ENCODE data around the gene TBC1D22A. TPM values are rescaled to one million over a fixed set of nuclear protein-coding genes. Genes with fewer than 3 reads are reported as not detected.

The TBC1D22A gene
- total and polyA plus RNA-seq, 4 donors, result 4.1 to 12.4 (median 8.4) TPM

DNA sequence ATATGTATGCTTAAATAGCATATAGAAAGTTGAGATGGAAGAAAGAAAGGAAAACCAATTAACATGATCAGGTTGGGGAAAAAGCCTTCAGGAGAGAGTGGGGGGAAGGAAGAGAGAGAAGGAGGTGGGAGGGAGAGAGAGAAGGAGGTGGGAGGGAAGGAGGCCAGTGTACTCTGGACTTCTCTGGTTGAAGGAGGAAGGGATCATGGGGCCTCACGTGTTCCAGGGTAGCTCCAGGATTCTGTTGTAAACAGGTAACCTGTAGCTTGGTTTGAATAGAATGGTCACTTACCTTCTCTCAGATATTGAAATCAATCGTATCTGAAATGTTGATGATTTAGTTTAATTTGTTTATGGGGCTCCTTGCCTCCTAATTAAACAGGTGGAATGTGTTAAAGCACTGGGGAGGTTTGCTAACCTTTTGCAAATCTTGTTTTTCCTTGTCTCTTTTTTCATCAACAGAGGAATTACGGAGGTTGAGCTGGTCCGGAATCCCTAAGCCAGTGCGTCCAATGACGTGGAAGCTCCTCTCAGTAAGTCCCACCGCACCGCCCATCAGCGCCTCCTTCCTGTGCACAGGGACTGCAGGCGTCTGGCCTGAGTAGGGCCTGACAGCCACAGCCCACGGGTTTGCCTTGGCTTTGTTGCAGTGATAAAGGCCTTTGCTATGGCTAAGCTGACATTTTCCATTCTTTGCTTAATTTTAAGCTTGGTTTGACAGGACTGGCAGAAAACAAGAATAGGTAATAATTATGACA is 115.9 kb downstream of the TBC1D22A start:
- Histone ChIP-seq H3K4me3 (ENCODE audit: low read depth in 1 of 3, low read length in 3 of 3) (no peak overlapping the region), H3K36me3 (ENCODE audit: control insufficient read depth in 4 of 4, insufficient read depth in 3 of 4, low read depth in 1 of 4, low read length in 3 of 4) (peaks cover 0 to 3% (median 0%) of the 10 kb centered on the region in 4 donors), H3K4me1 (ENCODE audit: control insufficient read depth in 4 of 4, insufficient read depth in 4 of 4, low read length in 3 of 4) (no peaks in the 10 kb centered on the region), H3K9me3 (ENCODE audit: control insufficient read depth in 4 of 4, low read length in 3 of 4) (no peaks in the 10 kb centered on the region), H3K9ac (ENCODE audit: low read depth in 1 of 2, low read length in 2 of 2) (no peak overlapping the region), H3K27ac (ENCODE audit: low read depth in 1 of 2, low read length in 2 of 2) (no peak overlapping the region), H3K27me3 (ENCODE audit: control insufficient read depth in 4 of 4, insufficient read depth in 4 of 4, low read length in 3 of 4) (no peaks in the 10 kb centered on the region)
- TF ChIP-seq JUND (IDR thresholded peaks at IDR 0.05), result no peak
- TF ChIP-seq, protein P1, sequence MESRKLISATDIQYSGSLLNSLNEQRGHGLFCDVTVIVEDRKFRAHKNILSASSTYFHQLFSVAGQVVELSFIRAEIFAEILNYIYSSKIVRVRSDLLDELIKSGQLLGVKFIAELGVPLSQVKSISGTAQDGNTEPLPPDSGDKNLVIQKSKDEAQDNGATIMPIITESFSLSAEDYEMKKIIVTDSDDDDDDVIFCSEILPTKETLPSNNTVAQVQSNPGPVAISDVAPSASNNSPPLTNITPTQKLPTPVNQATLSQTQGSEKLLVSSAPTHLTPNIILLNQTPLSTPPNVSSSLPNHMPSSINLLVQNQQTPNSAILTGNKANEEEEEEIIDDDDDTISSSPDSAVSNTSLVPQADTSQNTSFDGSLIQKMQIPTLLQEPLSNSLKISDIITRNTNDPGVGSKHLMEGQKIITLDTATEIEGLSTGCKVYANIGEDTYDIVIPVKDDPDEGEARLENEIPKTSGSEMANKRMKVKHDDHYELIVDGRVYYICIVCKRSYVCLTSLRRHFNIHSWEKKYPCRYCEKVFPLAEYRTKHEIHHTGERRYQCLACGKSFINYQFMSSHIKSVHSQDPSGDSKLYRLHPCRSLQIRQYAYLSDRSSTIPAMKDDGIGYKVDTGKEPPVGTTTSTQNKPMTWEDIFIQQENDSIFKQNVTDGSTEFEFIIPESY (IDR thresholded peaks at IDR 0.05), result no peak
- no peak for TF ChIP-seq TAF1 (conservative IDR thresholded peaks at IDR 0.05)
- no peak for TF ChIP-seq FOXA1 (IDR thresholded peaks at IDR 0.05)
- no peak for TF ChIP-seq RXRA (IDR thresholded peaks at IDR 0.05)
- no peak for TF ChIP-seq ATF3 (IDR thresholded peaks at IDR 0.05)
- TF ChIP-seq EGR1 (IDR thresholded peaks at IDR 0.05; ENCODE audit: low read depth in 2 of 2), result no peak
- TF ChIP-seq YY1 (IDR thresholded peaks at IDR 0.05), result no peak
- no peak for TF ChIP-seq HNF4G (IDR thresholded peaks at IDR 0.05)
- no peak for TF ChIP-seq CTCF (IDR thresholded peaks at IDR 0.05; ENCODE audit: low read depth, low read length, missing input control)
- no peak for TF ChIP-seq GABPA (IDR thresholded peaks at IDR 0.05 in 1 of 2, conservative IDR thresholded peaks at IDR 0.05 in 1 of 2)
- no peak for TF ChIP-seq SP1 (IDR thresholded peaks at IDR 0.05)
- WGBS, result 94% methylated on average over 11 of the region's 11 CpGs
- DNase-seq (ENCODE audit: low spot score), result no peak

GRCh38 chr22:46879083-46879482 is 116.6 kb downstream of the TBC1D22A start:
- Histone ChIP-seq H3K27me3 (ENCODE audit: control insufficient read depth in 4 of 4, insufficient read depth in 4 of 4, low read length in 3 of 4) (no peaks in the 10 kb centered on the region), H3K36me3 (ENCODE audit: control insufficient read depth in 4 of 4, insufficient read depth in 3 of 4, low read depth in 1 of 4, low read length in 3 of 4) (peaks cover 0 to 3% (median 0%) of the 10 kb centered on the region in 4 donors), H3K4me3 (ENCODE audit: low read depth in 1 of 3, low read length in 3 of 3) (no peak overlapping the region), H3K9ac (ENCODE audit: low read depth in 1 of 2, low read length in 2 of 2) (no peak overlapping the region), H3K9me3 (ENCODE audit: control insufficient read depth in 4 of 4, low read length in 3 of 4) (no peaks in the 10 kb centered on the region), H3K27ac (ENCODE audit: low read depth in 1 of 2, low read length in 2 of 2) (no peak overlapping the region), H3K4me1 (ENCODE audit: control insufficient read depth in 4 of 4, insufficient read depth in 4 of 4, low read length in 3 of 4) (no peaks in the 10 kb centered on the region)
- 85% methylated on average over 7 of the region's 7 CpGs for WGBS
- DNase-seq (ENCODE audit: low spot score), result no peak
- no peak for TF ChIP-seq HNF4A (conservative IDR thresholded peaks at IDR 0.05)
- TF ChIP-seq, protein P2, sequence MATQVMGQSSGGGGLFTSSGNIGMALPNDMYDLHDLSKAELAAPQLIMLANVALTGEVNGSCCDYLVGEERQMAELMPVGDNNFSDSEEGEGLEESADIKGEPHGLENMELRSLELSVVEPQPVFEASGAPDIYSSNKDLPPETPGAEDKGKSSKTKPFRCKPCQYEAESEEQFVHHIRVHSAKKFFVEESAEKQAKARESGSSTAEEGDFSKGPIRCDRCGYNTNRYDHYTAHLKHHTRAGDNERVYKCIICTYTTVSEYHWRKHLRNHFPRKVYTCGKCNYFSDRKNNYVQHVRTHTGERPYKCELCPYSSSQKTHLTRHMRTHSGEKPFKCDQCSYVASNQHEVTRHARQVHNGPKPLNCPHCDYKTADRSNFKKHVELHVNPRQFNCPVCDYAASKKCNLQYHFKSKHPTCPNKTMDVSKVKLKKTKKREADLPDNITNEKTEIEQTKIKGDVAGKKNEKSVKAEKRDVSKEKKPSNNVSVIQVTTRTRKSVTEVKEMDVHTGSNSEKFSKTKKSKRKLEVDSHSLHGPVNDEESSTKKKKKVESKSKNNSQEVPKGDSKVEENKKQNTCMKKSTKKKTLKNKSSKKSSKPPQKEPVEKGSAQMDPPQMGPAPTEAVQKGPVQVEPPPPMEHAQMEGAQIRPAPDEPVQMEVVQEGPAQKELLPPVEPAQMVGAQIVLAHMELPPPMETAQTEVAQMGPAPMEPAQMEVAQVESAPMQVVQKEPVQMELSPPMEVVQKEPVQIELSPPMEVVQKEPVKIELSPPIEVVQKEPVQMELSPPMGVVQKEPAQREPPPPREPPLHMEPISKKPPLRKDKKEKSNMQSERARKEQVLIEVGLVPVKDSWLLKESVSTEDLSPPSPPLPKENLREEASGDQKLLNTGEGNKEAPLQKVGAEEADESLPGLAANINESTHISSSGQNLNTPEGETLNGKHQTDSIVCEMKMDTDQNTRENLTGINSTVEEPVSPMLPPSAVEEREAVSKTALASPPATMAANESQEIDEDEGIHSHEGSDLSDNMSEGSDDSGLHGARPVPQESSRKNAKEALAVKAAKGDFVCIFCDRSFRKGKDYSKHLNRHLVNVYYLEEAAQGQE (IDR thresholded peaks at IDR 0.05), result no peak
- TF ChIP-seq, protein P3, sequence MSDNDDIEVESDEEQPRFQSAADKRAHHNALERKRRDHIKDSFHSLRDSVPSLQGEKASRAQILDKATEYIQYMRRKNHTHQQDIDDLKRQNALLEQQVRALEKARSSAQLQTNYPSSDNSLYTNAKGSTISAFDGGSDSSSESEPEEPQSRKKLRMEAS (IDR thresholded peaks at IDR 0.05), result no peak
- no peak for TF ChIP-seq HNF4G (IDR thresholded peaks at IDR 0.05)
- no peak for TF ChIP-seq EGR1 (IDR thresholded peaks at IDR 0.05; ENCODE audit: low read depth in 2 of 2)
- no peak for TF ChIP-seq JUND (IDR thresholded peaks at IDR 0.05)
- no peak for TF ChIP-seq RAD21 (IDR thresholded peaks at IDR 0.05)
- TF ChIP-seq ATF3 (IDR thresholded peaks at IDR 0.05), result no peak
- TF ChIP-seq, protein P1 (IDR thresholded peaks at IDR 0.05), result no peak
- no peak for TF ChIP-seq YY1 (IDR thresholded peaks at IDR 0.05)
- no peak for TF ChIP-seq SP1 (IDR thresholded peaks at IDR 0.05)
- no peak for TF ChIP-seq TAF1 (conservative IDR thresholded peaks at IDR 0.05)
- TF ChIP-seq GABPA (IDR thresholded peaks at IDR 0.05 in 1 of 2, conservative IDR thresholded peaks at IDR 0.05 in 1 of 2), result no peak
- TF ChIP-seq RXRA (IDR thresholded peaks at IDR 0.05), result no peak
- TF ChIP-seq CTCF (IDR thresholded peaks at IDR 0.05; ENCODE audit: low read depth, low read length, missing input control), result no peak
- no peak for TF ChIP-seq NR2F2 (IDR thresholded peaks at IDR 0.05)
